B cell (primary cell): Measurements from ENCODE around the gene UBE2G2. TPM values are rescaled to one million over a fixed set of nuclear protein-coding genes. Genes with fewer than 3 reads are reported as not detected.

Source experiments
- ATAC-seq: fragments of 200-7000 bp; cut with Tn5 transposase; one replicate; pipeline ENCODE4 v1.10.0; 2021; ENCODE audit warnings: low read depth, mild to moderate bottlenecking, moderate number of reproducible peaks, moderate library complexity
- CTCF ChIA-PET: fragments of 350-600 bp; sonication (Branson Sonifier 250); formaldehyde crosslinking; loops from one replicate; lab custom pipeline; 2021; ENCODE audit warnings: antibody characterized with exemption, inconsistent platforms; lab: Charles Lee
- POLR2A ChIA-PET: fragments of 350-600 bp; sonication (Branson Sonifier 250); formaldehyde crosslinking; loops from one replicate; lab custom pipeline; 2021; ENCODE audit warnings: antibody characterized with exemption; lab: Charles Lee
- DNase-seq: peaks from one replicate; pipeline ENCODE4 v3.0.0; 2013
- H2AFZ ChIP-seq: 2 replicates; pipeline ENCODE4 v1.6.1; 2012; ENCODE audit warnings: mild to moderate bottlenecking, low read depth, low read length; ENCODE audit not compliant: insufficient read depth, poor library complexity, severe bottlenecking
- H3K27ac ChIP-seq, 2 donors: 1 replicate in 1 of 2; 2 replicates in 1 of 2; pipeline ENCODE4 v1.5.1; 2012 to 2013; ENCODE audit warnings: low read length in 2 of 2, mild to moderate bottlenecking in 2 of 2, moderate library complexity in 1 of 2
- H3K27me3 ChIP-seq, 4 experiments: fragments of 200-600 bp in 1 of 4; sonication (generic) in 1 of 4; replicated peaks in 1 of 4; 1 replicate in 2 of 4; 2 replicates in 2 of 4; pipeline versions ENCODE4 v1.6.1 to v1.7.0; 2013 to 2016; ENCODE audit warnings: low read length in 3 of 4, mild to moderate bottlenecking in 2 of 4, mixed read lengths in 1 of 4, moderate library complexity in 1 of 4; ENCODE audit not compliant: insufficient read depth in 4 of 4, control insufficient read depth in 3 of 4; ENCODE audit errors: control extremely low read depth in 1 of 4
- H3K36me3 ChIP-seq, 2 experiments: replicated peaks in 1 of 2; 1 replicate in 1 of 2; 2 replicates in 1 of 2; pipeline versions ENCODE4 v1.6.1 to v1.7.1; 2013; ENCODE audit warnings: low read length in 1 of 2; ENCODE audit not compliant: insufficient read depth in 2 of 2, control insufficient read depth in 1 of 2; ENCODE audit errors: control extremely low read depth in 1 of 2, extremely low read depth in 1 of 2
- H3K4me1 ChIP-seq, 2 donors: fragments of 200-600 bp in 1 of 2; sonication (generic) in 1 of 2; 1 replicate in 1 of 2; 2 replicates in 1 of 2; pipeline versions ENCODE4 v1.5.1 to v1.6.1; 2013 to 2017; ENCODE audit warnings: low read length in 2 of 2; ENCODE audit not compliant: control insufficient read depth in 2 of 2, insufficient read depth in 2 of 2
- H3K4me2 ChIP-seq: replicated peaks from 2 replicates; pipeline ENCODE3; 2012; ENCODE audit warnings: mild to moderate bottlenecking, low read depth, low read length; ENCODE audit not compliant: poor library complexity, severe bottlenecking
- H3K4me3 ChIP-seq, 5 experiments: fragments of 200-600 bp in 1 of 5; sonication (generic) in 1 of 5; 1 replicate in 3 of 5; 2 replicates in 2 of 5; pipeline versions ENCODE4 v1.5.1 to v1.7.0; 2011 to 2016; ENCODE audit warnings: low read length in 4 of 5, mild to moderate bottlenecking in 4 of 5, low read depth in 2 of 5, control low read depth in 1 of 5, moderate library complexity in 1 of 5; ENCODE audit not compliant: insufficient read depth in 1 of 5; ENCODE audit errors: control extremely low read depth in 1 of 5, extremely low read depth in 1 of 5
- H3K79me2 ChIP-seq: fragments of 200-600 bp; sonication (generic); one replicate; pipeline ENCODE4 v1.6.0; 2016; ENCODE audit warnings: low read length; ENCODE audit not compliant: control insufficient read depth, insufficient read depth
- H3K9ac ChIP-seq: fragments of 200-600 bp; sonication (generic); 2 replicates; pipeline ENCODE4 v1.6.1; 2017; ENCODE audit warnings: mild to moderate bottlenecking, low read length, moderate library complexity
- H3K9me3 ChIP-seq, 3 donors: one replicate each; pipeline versions ENCODE4 v1.6.1 to v1.7.1; 2013; ENCODE audit warnings: low read length in 2 of 3; ENCODE audit not compliant: control insufficient read depth in 2 of 3, insufficient read depth in 1 of 3; ENCODE audit errors: control extremely low read depth in 1 of 3
- H4K20me1 ChIP-seq: 2 replicates; pipeline ENCODE4 v1.6.0; 2012; ENCODE audit warnings: mild to moderate bottlenecking, low read length; ENCODE audit not compliant: insufficient read depth, control insufficient read depth, poor library complexity, severe bottlenecking
- H3K27ac Mint-ChIP-seq: one replicate; pipeline ENCODE4 v1.8.0; 2021; ENCODE audit warnings: mixed read lengths
- H3K27me3 Mint-ChIP-seq: one replicate; pipeline ENCODE4 v1.8.0; 2021; ENCODE audit warnings: mixed read lengths
- H3K4me1 Mint-ChIP-seq: one replicate; pipeline ENCODE4 v1.8.0; 2021; ENCODE audit warnings: mixed read lengths
- H3K4me3 Mint-ChIP-seq: one replicate; pipeline ENCODE4 v1.8.0; 2021; ENCODE audit warnings: mixed read lengths
- H3K9me3 Mint-ChIP-seq: one replicate; pipeline ENCODE4 v1.8.0; 2022; ENCODE audit warnings: mixed read lengths; ENCODE audit not compliant: insufficient read depth
- CTCF ChIP-seq: fragments of 200-600 bp; IDR thresholded peaks from one replicate; pipeline ENCODE4 v1.8.0; 2022; ENCODE audit warnings: antibody characterized with exemption, mild to moderate bottlenecking
- EZH2 ChIP-seq: IDR thresholded peaks from 2 replicates; pipeline ENCODE4 v1.6.1; 2012; ENCODE audit warnings: borderline replicate concordance, low read depth, mild to moderate bottlenecking, moderate library complexity, low read length; ENCODE audit not compliant: insufficient read depth, poor library complexity, severe bottlenecking
- WGBS: methylation state at CpG from one replicate; pipeline ENCODE4 v1.1.5; 2013; ENCODE audit warnings: missing lambda C conversion rate; ENCODE audit not compliant: insufficient coverage; 5-methylcytosine and 5-hydroxymethylcytosine counted together
- intact Hi-C: fragments of 100-400 bp; cut with micrococcal nuclease; formaldehyde crosslinking; loops from one replicate; pipeline ENCODE4 v1.10.0; 2022
- polyA plus RNA-seq: library from polyadenylated mRNA; depleted of rRNA; stranded (reverse); fragments of >200 nt; gene quantifications from 2 replicates; pipeline ENCODE4 v1.2.3, GENCODE V29; 2012
- total RNA-seq, 2 donors: library from RNA; stranded (reverse); fragments of 120-200 nt in 1 of 2; gene quantifications; 1 replicate in 1 of 2; 2 replicates in 1 of 2; pipeline versions ENCODE4 v1.2.3 to v1.2.4, GENCODE V29; 2013 to 2022

The UBE2G2 gene
- total and polyA plus RNA-seq, 2 donors (not counting 1 experiment from before 2014, with no cell fraction given), result 96.4 to 109 TPM

- H3K36me3 ChIP-seq, result no peaks in the 10 kb centered on the region
- no peak overlapping the region for H3K4me3 Mint-ChIP-seq
- H4K20me1 ChIP-seq, result no peaks in the 10 kb centered on the region
- peaks cover 0 to 14% (median 0%) of the 10 kb centered on the region in 4 experiments for H3K27me3 ChIP-seq
- CTCF ChIA-PET, result no interaction called here
- intact Hi-C loops, result no loop called here
- H3K4me1 ChIP-seq, result no peaks in the 10 kb centered on the region
- no peaks in the 10 kb centered on the region for H3K79me2 ChIP-seq
- no peak overlapping the region for H3K4me2 ChIP-seq
- H3K27ac Mint-ChIP-seq, result no peak overlapping the region
- TF ChIP-seq CTCF, result no peak
- no peak for TF ChIP-seq EZH2
- DNase-seq (no peak), ATAC-seq (no peak)
- POLR2A ChIA-PET, result no interaction called here
- H3K4me1 Mint-ChIP-seq, result no peaks in the 10 kb centered on the region
- H3K9me3 Mint-ChIP-seq, result no peaks in the 10 kb centered on the region
- H3K9ac ChIP-seq, result no peak overlapping the region
- H3K9me3 ChIP-seq, result no peaks in the 10 kb centered on the region
- H3K4me3 ChIP-seq, result no peak overlapping the region
- peaks cover 28% of the 10 kb centered on the region for H3K27me3 Mint-ChIP-seq
- no peak overlapping the region for H3K27ac ChIP-seq
- H2AFZ ChIP-seq, result no peak overlapping the region
- WGBS, result 82% methylated on average over 25 of the region's 30 CpGs
Measured at GRCh38 chr21:44838039-44838895, 36.6 kb upstream of the UBE2G2 start.

- no peak for ATAC-seq
- TF ChIP-seq EZH2 (no peak), CTCF (no peak)
- H3K27ac ChIP-seq, result no peak overlapping the region
- H3K4me3 Mint-ChIP-seq, result no peak overlapping the region
- ChIA-PET CTCF (no interaction called here), POLR2A (no interaction called here)
- H3K4me1 Mint-ChIP-seq, result no peaks in the 10 kb centered on the region
- H3K9ac ChIP-seq, result no peak overlapping the region
- no peaks in the 10 kb centered on the region for H3K9me3 Mint-ChIP-seq
- intact Hi-C loops, result no loop called here
- H2AFZ ChIP-seq, result no peak overlapping the region
- no peak overlapping the region for H3K4me2 ChIP-seq
- H3K4me3 ChIP-seq, result no peak overlapping the region
- WGBS, result 98% methylated on average over 13 of the region's 13 CpGs
- H3K27me3 Mint-ChIP-seq, result peaks cover 24% of the 10 kb centered on the region
- H3K27ac Mint-ChIP-seq, result no peak overlapping the region
- H3K4me1 ChIP-seq, result no peaks in the 10 kb centered on the region
- no peaks in the 10 kb centered on the region for H3K9me3 ChIP-seq
- DNase-seq, result no peak
- H3K27me3 ChIP-seq, result peaks cover 0 to 14% (median 0%) of the 10 kb centered on the region in 4 experiments
- no peaks in the 10 kb centered on the region for H3K36me3 ChIP-seq
- H4K20me1 ChIP-seq, result no peaks in the 10 kb centered on the region
- no peaks in the 10 kb centered on the region for H3K79me2 ChIP-seq
Measured at GRCh38 chr21:44837537-44837936, 35.9 kb upstream of the UBE2G2 start.
